ENCODE measurements around the gene DLEU7.

Gene DLEU7

DNA sequence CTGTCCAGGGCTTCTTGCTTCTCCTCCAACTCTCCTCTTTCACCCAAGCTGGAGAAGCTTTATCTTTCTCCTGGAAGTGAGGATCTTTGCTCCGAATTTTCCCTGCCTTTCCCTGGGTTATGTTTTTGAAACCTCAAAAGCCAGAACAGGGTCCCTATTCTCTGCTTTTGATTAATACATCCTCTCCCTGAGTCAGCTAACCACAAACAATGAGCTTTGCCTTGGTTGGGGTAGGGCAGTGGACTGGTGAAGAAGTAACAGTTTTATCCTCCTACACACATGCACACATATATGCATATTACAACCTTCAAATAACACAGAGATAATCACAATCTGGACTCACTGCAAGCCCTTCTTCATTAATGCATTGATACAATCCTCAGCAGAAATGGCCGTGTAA lies 44.6 kb downstream of the DLEU7 start:
- H3K4me3 ChIP-seq (ENCODE audit: low read depth, low read length) = no peak overlapping the region
- no peak for DNase-seq (ENCODE audit: low read depth)
- TF ChIP-seq CTCF (IDR thresholded peaks at IDR 0.05; ENCODE audit: low read depth, low read length, missing control alignments) = no peak

GRCh38 chr13:50797091-50797490 lies 46.4 kb downstream of the DLEU7 start:
- no peak for DNase-seq (ENCODE audit: low read depth)
- no peak for TF ChIP-seq CTCF (IDR thresholded peaks at IDR 0.05; ENCODE audit: low read depth, low read length, missing control alignments)
- no peak overlapping the region for H3K4me3 ChIP-seq (ENCODE audit: low read depth, low read length)

GRCh38 chr13:50796463-50796862 lies 47.0 kb downstream of the DLEU7 start:
- DNase-seq (ENCODE audit: low read depth) = no peak
- no peak for TF ChIP-seq CTCF (IDR thresholded peaks at IDR 0.05; ENCODE audit: low read depth, low read length, missing control alignments)
- H3K4me3 ChIP-seq (ENCODE audit: low read depth, low read length) = no peak overlapping the region

DNA sequence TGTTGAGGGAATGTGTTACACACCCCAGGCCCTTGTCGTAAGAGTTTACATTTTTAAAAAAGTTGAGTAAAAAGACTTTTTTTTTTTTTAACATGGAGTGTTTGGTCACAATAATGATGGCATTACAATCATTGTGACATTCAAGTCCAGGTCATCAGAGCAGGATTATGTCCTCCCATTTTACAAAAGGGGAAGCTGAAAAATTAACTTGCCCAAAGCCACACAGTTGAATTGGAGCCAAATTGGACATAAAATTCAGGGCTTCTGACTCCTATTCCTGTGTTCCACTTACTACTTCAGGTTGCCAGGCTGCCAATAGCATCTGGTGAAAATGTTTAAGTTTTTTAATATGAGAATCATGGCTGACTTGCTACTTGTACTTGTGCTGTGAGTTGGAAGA lies 49.3 kb downstream of the DLEU7 start:
- TF ChIP-seq CTCF (IDR thresholded peaks at IDR 0.05; ENCODE audit: low read depth, low read length, missing control alignments) = no peak
- DNase-seq (ENCODE audit: low read depth) = no peak
- H3K4me3 ChIP-seq (ENCODE audit: low read depth, low read length) = no peak overlapping the region

DNA sequence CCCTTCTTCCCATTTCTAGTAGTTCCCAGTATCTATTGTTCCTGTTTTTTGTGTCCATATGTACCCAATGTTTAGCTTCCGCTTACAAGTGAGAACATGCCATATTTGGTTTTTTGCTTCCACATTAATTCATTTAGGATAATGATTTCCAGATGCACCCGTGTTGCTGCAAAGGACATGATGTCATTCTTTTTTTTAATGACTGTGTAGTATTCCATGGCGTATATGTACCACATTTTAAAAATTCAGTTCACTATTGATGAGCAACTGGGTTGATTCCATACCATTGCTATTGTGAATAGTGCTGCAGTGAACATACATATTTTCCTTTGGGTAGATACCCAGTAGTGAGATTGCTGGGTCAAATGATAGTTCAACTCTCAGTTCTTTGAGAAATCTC lies 50.5 kb downstream of the DLEU7 start:
- DNase-seq (ENCODE audit: low read depth) = no peak
- H3K4me3 ChIP-seq (ENCODE audit: low read depth, low read length) = no peak overlapping the region
- no peak for TF ChIP-seq CTCF (IDR thresholded peaks at IDR 0.05; ENCODE audit: low read depth, low read length, missing control alignments)

- no peak for TF ChIP-seq CTCF (IDR thresholded peaks at IDR 0.05; ENCODE audit: low read depth, low read length, missing control alignments)
- H3K4me3 ChIP-seq (ENCODE audit: low read depth, low read length) = no peak overlapping the region
- DNase-seq (ENCODE audit: low read depth) = no peak
These were observed 54.8 kb downstream of the DLEU7 start for GRCh38 chr13:50788551-50789210.
